Activated CD4-positive, alpha-beta memory T cell treated with anti-CD3 and anti-CD28 coated beads, Interleukin-2, amount 10 ng/mL, durations not matched to agents 7 days and 5 days (primary cell): ENCODE results near the gene FARP2. TPM values are rescaled to one million over a fixed set of nuclear protein-coding genes. Genes with fewer than 3 reads are reported as not detected.
A peak's percentile ranks its signal among the peaks of the same experiment; 100 is the strongest.
"Not testable (repeated sequence)": the region's sequence is repeated elsewhere in the genome, so short reads cannot be mapped to it uniquely, and the experiment has no call there.

ENCODE experiments used
- CTCF ChIA-PET: fragments of 350-600 bp; sonication (Branson Sonifier 250); formaldehyde crosslinking; loops from one replicate; lab custom pipeline; 2021; ENCODE audit warnings: antibody characterized with exemption, inconsistent platforms; lab: Charles Lee
- POLR2A ChIA-PET: fragments of 350-600 bp; sonication (Branson Sonifier 250); formaldehyde crosslinking; loops from one replicate; lab custom pipeline; 2021; ENCODE audit warnings: antibody characterized with exemption; lab: Charles Lee
- DNase-seq: peaks from one replicate; pipeline ENCODE4 v3.0.0-alpha.2; 2020
- H3K27ac Mint-ChIP-seq: one replicate; pipeline ENCODE4 v1.8.0; 2021; ENCODE audit warnings: mild to moderate bottlenecking, mixed read lengths
- H3K27me3 Mint-ChIP-seq: one replicate; pipeline ENCODE4 v1.8.0; 2021; ENCODE audit warnings: mixed read lengths
- H3K36me3 Mint-ChIP-seq: one replicate; pipeline ENCODE4 v1.8.0; 2021; ENCODE audit warnings: low read depth, mixed read lengths
- H3K4me1 Mint-ChIP-seq: one replicate; pipeline ENCODE4 v1.8.0; 2021; ENCODE audit warnings: mixed read lengths
- H3K4me3 Mint-ChIP-seq: one replicate; pipeline ENCODE4 v1.8.0; 2021; ENCODE audit warnings: mild to moderate bottlenecking, mixed read lengths
- H3K9me3 Mint-ChIP-seq: one replicate; pipeline ENCODE4 v1.8.0; 2021; ENCODE audit warnings: mixed read lengths
- total RNA-seq, 2 experiments: library from RNA; stranded (reverse); gene quantifications; one replicate each; pipeline ENCODE4 v1.2.3, GENCODE V29; 2021

The FARP2 gene
- total RNA-seq, 2 experiments from 2014 or later: 14.1 to 15.0 TPM

DNA sequence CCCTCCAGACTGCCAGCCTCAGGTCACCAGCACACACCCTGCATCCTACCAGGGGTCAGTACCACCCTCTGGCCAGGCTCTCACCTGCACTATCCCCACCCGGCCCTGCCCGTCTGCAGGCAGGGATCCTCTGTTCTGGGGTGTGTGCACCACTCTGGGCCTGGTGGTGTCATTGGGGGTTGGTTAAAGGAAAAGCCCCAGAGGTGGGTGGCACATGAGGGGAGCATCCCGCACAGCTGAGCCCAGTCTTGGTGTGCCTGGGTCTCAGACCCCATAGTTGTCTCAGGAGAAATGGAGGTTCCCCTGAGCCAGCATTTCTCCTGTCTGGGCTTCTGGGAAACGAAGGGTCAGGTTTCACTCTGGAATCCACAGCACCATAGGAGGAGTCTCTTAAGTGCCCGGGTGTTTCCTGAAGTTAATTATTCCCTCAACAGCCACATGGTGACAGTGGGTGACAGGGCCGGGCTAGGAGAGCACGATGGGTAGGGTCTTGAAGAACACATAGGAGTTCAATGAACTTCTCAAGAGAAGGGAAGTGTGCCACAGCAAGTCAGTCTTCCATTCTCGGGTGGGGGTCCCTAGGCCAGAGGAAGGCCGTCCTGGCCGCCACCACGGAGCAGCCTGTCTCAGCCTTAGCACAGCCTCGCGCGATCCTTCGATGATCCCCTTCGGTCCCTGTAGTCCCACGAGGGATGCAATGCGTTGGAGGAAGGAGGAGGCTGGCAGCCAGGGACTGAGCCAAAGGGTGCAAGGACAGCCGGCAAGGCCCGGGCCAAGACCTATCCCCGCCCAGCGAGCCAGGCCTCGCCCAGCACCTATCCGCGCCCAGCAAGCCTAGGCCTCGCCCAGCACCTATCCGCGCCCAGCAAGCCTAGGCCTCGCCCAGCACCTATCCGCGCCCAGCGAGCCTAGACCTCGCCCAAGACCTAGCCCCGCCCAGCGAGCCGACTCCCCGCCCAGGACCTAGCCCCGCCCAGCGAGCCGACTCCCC, 1.1 kb upstream of the FARP2 start:
- Mint-ChIP-seq H3K27ac (peak overlapping the region; percentile 19), H3K9me3 (no peaks in the 10 kb centered on the region), H3K4me1 (peaks cover 32% of the 10 kb centered on the region), H3K36me3 (peaks cover 39% of the 10 kb centered on the region), H3K27me3 (no peaks in the 10 kb centered on the region), H3K4me3 (peak overlapping the region; percentile 9)
- CTCF ChIA-PET: no interaction called here
- POLR2A ChIA-PET: interaction anchor here (1.5 to 1.6 kb wide), 2 partner anchors 39 to 253 kb away, joined by 3 to 4 read pairs; partner anchors contain the start of genes HDLBP, MTERF4 and SEPTIN2
- DNase-seq: peak; percentile 66

DNA sequence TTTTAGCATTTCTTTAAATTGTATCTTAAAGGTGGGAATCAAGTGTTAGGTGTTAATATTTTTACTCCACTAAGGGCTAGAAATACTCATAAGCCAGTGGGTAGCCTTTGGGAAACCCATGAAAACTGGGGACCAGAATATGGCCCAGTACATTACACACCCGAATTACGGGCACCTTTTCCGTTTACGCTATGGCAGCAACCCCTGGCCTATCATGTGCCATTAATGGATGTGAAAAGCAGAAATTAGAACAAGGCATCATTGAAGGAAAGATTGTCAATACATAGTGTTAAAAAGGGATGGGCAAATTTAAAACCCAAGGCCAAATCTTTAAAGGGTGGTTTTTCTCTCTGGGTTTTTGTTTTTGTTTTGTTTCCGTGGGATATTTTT, 781 bp downstream of the FARP2 start:
- Mint-ChIP-seq H3K4me1 (peaks cover 29% of the 10 kb centered on the region), H3K4me3 (peak overlapping the region; percentile 72), H3K36me3 (peaks cover 23% of the 10 kb centered on the region), H3K27ac (peak overlapping the region; percentile 66), H3K27me3 (no peaks in the 10 kb centered on the region), H3K9me3 (no peaks in the 10 kb centered on the region)
- CTCF ChIA-PET: no interaction called here
- POLR2A ChIA-PET: interaction anchor here (1.5 kb wide), 1 partner anchor 255 kb away, joined by 3 read pairs; the partner anchor contains the start of gene MTERF4
- DNase-seq: no peak

DNA sequence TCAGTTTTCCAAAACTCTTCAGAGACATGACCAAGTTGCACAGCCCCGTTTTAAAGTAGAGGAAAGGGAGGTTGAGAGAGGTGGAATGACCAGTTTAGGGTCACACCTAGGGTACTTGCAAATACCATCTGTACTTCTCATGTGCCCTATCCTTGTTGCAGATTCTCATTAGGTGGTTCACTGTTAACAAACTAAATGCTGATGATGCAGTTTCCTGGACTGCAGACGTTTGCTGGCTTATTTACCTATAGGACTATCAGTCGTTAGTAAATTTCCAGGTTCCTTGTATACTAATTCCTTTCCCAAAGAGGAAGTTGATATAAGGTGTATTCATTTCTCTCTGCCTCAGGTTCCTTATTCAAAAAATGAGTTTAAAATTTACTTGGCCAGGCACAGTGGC, 1.4 kb downstream of the FARP2 start:
- Mint-ChIP-seq H3K27ac (no peak overlapping the region), H3K36me3 (peaks cover 18% of the 10 kb centered on the region), H3K27me3 (no peaks in the 10 kb centered on the region), H3K4me3 (peak overlapping the region; percentile 72), H3K9me3 (no peaks in the 10 kb centered on the region), H3K4me1 (peaks cover 26% of the 10 kb centered on the region)
- ChIA-PET CTCF (interaction anchor here (1.5 kb wide), 1 partner anchor 241 kb away, joined by 5 read pairs; no protein-coding TSS in a partner anchor), POLR2A (interaction anchor here (1.0 to 1.5 kb wide), 3 partner anchors 14 to 43 kb away, joined by 3 to 13 read pairs (median 5); partner anchors contain the start of genes HDLBP and SEPTIN2)
- DNase-seq: no peak

DNA sequence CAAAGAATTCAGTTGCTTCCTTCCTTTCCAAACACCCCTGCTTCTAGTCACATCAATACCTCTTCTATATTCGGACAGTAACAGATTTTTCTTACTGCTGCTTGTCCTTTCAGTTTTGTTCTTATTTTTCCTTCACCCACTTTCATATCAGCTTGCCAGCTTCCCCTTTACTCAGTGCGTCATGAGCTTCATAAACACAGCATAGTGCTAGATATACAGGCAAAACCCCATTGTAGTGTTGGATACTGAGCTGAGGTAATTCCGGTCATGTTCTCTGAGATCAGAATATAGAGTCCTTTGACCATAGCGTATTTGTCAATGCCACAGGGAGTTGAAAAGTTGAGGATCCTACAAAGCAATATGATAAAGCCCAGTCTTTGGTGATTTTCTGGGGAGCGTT, 2.4 kb downstream of the FARP2 start:
- no peak for DNase-seq
- no peak overlapping the region for H3K27ac Mint-ChIP-seq
- peaks cover 11% of the 10 kb centered on the region for H3K36me3 Mint-ChIP-seq
- H3K27me3 Mint-ChIP-seq: no peaks in the 10 kb centered on the region
- no peak overlapping the region for H3K4me3 Mint-ChIP-seq
- H3K4me1 Mint-ChIP-seq: peaks cover 21% of the 10 kb centered on the region
- POLR2A ChIA-PET: interaction anchor here (0.5 to 1.5 kb wide), 4 partner anchors 13 to 256 kb away, joined by 3 to 13 read pairs (median 4); partner anchors contain the start of genes HDLBP, MTERF4 and SEPTIN2
- CTCF ChIA-PET: interaction anchor here (1.5 to 1.6 kb wide), 2 partner anchors 86 to 240 kb away, joined by 3 to 5 read pairs; no protein-coding TSS in a partner anchor
- H3K9me3 Mint-ChIP-seq: no peaks in the 10 kb centered on the region

DNA sequence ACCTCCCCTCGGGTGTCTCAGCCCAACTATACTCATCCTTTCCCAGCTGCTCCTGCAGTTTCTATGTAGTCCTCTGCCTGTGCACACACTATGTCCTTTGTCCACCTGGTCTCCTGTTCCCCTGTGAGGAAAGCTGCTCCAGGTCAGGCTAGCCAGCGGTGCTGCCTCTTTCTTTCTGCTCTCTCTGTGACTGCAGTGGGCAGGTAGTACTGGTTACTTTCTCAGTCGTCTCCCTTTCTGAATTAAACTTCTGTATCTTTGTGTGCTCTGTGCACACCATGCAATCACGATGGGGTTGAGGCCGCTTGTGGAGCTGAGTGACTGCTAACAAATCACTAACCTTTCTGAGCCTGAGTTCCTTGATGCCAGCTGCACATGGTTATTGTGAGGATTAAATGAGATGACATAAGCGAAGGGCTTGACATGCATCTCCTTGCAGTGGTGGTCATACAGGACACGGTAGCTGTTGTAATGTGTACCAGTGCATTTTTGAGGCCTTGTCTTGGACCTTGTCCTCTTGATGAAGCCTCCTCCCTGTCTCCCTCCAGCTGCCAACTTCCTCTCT, 3.5 kb downstream of the FARP2 start:
- peaks cover 4% of the 10 kb centered on the region for H3K36me3 Mint-ChIP-seq
- POLR2A ChIA-PET: interaction anchor here (1.0 to 1.5 kb wide), 2 partner anchors 8 to 259 kb away, joined by 4 to 5 read pairs; no protein-coding TSS in a partner anchor
- no peak overlapping the region for H3K27ac Mint-ChIP-seq
- no peaks in the 10 kb centered on the region for H3K27me3 Mint-ChIP-seq
- no peak for DNase-seq
- no peaks in the 10 kb centered on the region for H3K9me3 Mint-ChIP-seq
- no peak overlapping the region for H3K4me3 Mint-ChIP-seq
- H3K4me1 Mint-ChIP-seq: peaks cover 21% of the 10 kb centered on the region
- CTCF ChIA-PET: interaction anchor here (1.6 kb wide), 1 partner anchor 85 kb away, joined by 3 read pairs; no protein-coding TSS in a partner anchor

DNA sequence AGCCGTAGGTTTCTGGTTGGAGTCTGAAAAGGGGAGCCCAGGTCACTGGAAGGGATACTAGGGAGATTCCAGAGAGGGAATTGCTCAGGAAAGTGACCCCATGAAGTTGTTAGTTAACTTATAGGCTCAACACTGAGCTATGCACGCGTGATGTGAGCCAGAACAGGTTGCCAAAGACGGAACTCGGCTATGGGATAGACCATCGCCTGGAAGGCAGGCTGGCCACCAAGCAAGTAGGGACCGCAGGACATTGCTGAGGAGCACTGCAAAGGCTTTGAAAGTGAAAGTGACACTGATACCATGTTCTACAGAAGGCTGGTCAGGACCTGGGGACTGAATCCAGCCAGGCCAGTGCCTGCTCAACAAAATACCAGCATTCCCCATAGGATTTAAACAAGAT, 7.3 kb downstream of the FARP2 start:
- CTCF ChIA-PET: no interaction called here
- no peaks in the 10 kb centered on the region for H3K27me3 Mint-ChIP-seq
- no peak overlapping the region for H3K27ac Mint-ChIP-seq
- DNase-seq: no peak
- no peaks in the 10 kb centered on the region for H3K36me3 Mint-ChIP-seq
- peaks cover 7% of the 10 kb centered on the region for H3K4me1 Mint-ChIP-seq
- POLR2A ChIA-PET: no interaction called here
- no peak overlapping the region for H3K4me3 Mint-ChIP-seq
- no peaks in the 10 kb centered on the region for H3K9me3 Mint-ChIP-seq

DNA sequence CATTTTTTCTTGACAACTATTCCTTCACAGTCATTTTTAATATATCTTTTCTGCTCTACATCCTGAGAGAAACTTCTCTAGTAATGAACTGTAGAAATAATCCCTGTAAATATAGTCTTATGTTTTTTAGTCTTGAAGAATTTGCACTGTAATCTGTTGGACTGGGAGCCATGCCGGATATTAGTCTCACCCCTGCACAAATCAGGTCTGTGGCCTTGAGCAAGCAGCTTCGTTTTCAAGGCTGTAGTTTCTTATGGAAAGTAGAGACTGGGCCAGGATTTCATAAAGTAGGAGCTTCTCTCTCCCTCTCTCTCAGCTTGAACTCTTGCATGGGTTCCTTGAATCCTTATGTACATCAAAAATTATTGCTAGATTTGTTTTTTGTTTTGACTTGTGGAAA, 8.7 kb downstream of the FARP2 start:
- Mint-ChIP-seq H3K9me3 (no peaks in the 10 kb centered on the region), H3K4me3 (no peak overlapping the region), H3K36me3 (no peaks in the 10 kb centered on the region), H3K27me3 (no peaks in the 10 kb centered on the region), H3K27ac (no peak overlapping the region), H3K4me1 (peaks cover 3% of the 10 kb centered on the region)
- CTCF ChIA-PET: no interaction called here
- DNase-seq: no peak
- POLR2A ChIA-PET: no interaction called here

DNA sequence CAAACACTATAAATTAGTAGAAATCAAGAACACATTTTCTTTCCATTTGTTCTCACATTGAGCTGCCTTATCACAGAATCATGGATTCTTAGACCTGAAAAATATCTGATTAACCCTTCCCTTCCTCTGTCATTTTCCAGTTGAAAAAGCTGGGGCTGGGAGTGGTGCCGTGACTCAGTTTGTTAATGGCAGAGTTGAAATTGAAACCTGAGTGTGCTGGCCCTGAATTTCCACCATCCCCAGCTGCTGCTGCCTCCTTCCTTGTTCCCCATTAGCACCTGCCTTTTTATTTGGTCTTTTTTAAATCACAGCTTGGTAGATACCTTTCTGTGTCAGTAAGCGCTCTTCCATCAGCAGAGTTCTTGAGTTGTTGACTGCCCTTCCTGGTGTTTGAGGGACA, 10.6 kb downstream of the FARP2 start:
- Mint-ChIP-seq H3K36me3 (no peaks in the 10 kb centered on the region), H3K4me3 (no peak overlapping the region), H3K4me1 (peaks cover 3% of the 10 kb centered on the region), H3K27ac (no peak overlapping the region), H3K9me3 (no peaks in the 10 kb centered on the region), H3K27me3 (no peaks in the 10 kb centered on the region)
- ChIA-PET POLR2A (no interaction called here), CTCF (no interaction called here)
- no peak for DNase-seq

DNA sequence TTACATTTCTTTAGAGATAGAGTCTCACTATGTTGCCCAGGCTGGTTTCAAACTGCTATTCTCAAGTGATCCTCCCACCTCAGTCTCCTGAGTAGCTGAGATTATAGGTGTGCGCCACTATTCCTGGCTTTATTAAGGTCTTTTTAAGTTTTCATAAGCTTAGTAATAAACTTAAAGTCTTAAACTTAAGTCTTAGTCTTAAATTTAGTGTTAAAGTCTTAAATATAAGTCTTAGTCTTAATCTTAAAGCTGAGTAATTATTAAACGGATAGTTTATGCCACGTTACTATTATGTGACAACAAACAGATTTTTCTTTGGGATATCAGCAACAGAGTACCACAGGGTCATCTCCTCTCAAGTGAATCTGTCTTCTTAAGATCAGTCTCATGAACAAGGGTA, 12.6 kb downstream of the FARP2 start:
- POLR2A ChIA-PET: no interaction called here
- Mint-ChIP-seq H3K27me3 (no peaks in the 10 kb centered on the region), H3K4me3 (no peak overlapping the region), H3K4me1 (peaks cover 3% of the 10 kb centered on the region), H3K36me3 (no peaks in the 10 kb centered on the region), H3K27ac (no peak overlapping the region), H3K9me3 (no peaks in the 10 kb centered on the region)
- DNase-seq: no peak
- CTCF ChIA-PET: no interaction called here

DNA sequence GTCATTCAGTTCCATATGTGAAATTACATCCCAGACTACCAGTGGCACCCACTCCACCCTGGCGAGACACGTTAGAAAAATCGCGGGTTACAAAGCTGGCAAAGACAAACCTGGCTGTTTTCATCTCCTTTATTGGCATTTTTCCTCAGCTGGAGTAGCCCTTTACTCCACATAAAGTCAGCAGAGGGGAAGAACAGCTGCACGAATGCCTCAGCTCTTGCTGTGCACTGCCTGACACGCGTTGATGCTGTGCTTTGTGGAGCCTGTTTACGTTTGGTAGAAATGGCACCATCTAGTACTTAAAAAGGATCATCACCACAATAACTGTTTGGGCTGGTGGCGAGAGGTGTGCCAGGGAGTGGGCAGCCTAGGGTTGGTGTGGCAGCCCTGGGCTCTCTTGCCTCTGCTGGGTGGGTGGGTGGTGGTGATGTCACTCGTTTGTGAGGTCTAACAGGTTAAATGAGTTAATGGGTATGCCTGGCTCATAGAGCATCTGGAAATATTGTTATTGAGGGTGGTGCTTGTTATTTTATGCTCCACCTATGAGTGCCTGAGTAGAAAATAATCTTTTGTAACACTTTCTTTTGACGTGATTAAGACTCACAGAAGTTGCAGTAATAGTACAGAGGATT, 16.4 kb downstream of the FARP2 start:
- ChIA-PET CTCF (no interaction called here), POLR2A (no interaction called here)
- H3K27me3 Mint-ChIP-seq: no peaks in the 10 kb centered on the region
- H3K27ac Mint-ChIP-seq: no peak overlapping the region
- H3K36me3 Mint-ChIP-seq: peaks cover 18% of the 10 kb centered on the region
- H3K4me3 Mint-ChIP-seq: no peak overlapping the region
- no peak for DNase-seq
- H3K4me1 Mint-ChIP-seq: peaks cover 4% of the 10 kb centered on the region
- no peaks in the 10 kb centered on the region for H3K9me3 Mint-ChIP-seq

DNA sequence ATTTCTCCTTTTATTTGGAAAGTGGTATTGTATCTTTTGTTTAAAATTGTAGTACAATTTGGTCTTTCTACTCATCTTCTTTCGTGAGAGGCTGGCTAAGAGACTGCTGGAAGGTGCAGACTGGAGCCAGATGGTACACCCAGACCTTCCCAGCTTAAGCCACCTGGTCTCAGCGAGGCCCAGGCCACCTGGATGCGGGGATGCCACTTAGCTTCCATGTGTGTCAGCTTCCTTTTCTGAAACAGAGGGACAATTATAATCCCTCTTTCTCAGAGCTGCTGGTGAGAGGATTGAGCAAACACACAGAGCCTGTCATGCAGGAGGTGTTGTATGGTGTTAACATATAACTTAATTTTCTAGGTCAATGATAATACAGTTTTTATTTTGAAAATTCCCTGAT, 17.4 kb downstream of the FARP2 start:
- Mint-ChIP-seq H3K4me1 (peaks cover 4% of the 10 kb centered on the region), H3K27me3 (no peaks in the 10 kb centered on the region), H3K27ac (no peak overlapping the region), H3K4me3 (no peak overlapping the region), H3K36me3 (peaks cover 18% of the 10 kb centered on the region), H3K9me3 (no peaks in the 10 kb centered on the region)
- POLR2A ChIA-PET: no interaction called here
- CTCF ChIA-PET: no interaction called here
- DNase-seq: no peak

DNA sequence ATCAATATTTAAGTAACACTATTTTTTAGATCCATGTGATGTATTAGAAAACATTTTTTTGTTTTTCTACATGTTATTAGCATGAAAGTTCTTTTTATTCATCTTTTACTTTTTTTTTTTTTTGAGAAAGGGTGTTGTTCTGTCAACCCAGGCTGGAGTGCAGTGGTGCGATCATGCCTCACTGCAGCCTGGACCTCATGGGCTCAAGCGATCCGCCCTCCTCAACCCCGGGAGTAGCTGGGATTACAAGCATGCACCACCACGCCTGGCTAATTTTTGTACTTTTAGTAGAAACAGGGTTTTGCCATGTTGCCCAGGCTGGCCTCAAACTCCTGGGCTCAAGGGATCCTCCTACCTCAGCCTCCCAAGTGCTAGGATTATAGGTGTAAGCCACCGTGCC, 17.8 kb downstream of the FARP2 start:
- H3K4me3 Mint-ChIP-seq, CTCF ChIA-PET, H3K4me1 Mint-ChIP-seq, POLR2A ChIA-PET, H3K9me3 Mint-ChIP-seq, DNase-seq, H3K27ac Mint-ChIP-seq, H3K27me3 Mint-ChIP-seq: not testable (repeated sequence)
- H3K36me3 Mint-ChIP-seq: peaks cover 18% of the 10 kb centered on the region
